SH-SY5Y (cell line): Measurements from ENCODE around the gene COX7A2.

Experiments
- GATA2 ChIP-seq: IDR thresholded peaks from 2 replicates; pipeline ENCODE4 v1.6.1; 2011; ENCODE audit warnings: mild to moderate bottlenecking, low read depth, low read length
- GATA3 ChIP-seq: IDR thresholded peaks from 2 replicates; pipeline ENCODE4 v1.6.1; 2011; ENCODE audit warnings: low read depth, mild to moderate bottlenecking, low read length, moderate library complexity

GRCh38 chr6:75268988-75269354 lies 25.4 kb upstream of the COX7A2 start:
- no peak for TF ChIP-seq GATA2
- TF ChIP-seq GATA3: no peak
